Activated CD4-positive, alpha-beta memory T cell treated with anti-CD3 and anti-CD28 coated beads for 36 hours (primary cell): ENCODE measurements around the gene BANP. TPM values are rescaled to one million over a fixed set of nuclear protein-coding genes. Genes with fewer than 3 reads are reported as not detected.
"Not testable (repeated sequence)": the region's sequence is repeated elsewhere in the genome, so short reads cannot be mapped to it uniquely, and the experiment has no call there.

Experiments
- CTCF ChIA-PET: fragments of 350-600 bp; sonication (Branson Sonifier 250); formaldehyde crosslinking; loops from one replicate; lab custom pipeline; 2021; ENCODE audit warnings: antibody characterized with exemption, inconsistent platforms; lab: Charles Lee
- POLR2A ChIA-PET: fragments of 350-600 bp; sonication (Branson Sonifier 250); formaldehyde crosslinking; loops from one replicate; lab custom pipeline; 2021; ENCODE audit warnings: antibody characterized with exemption; lab: Charles Lee
- DNase-seq: peaks from one replicate; pipeline ENCODE4 v3.0.0-alpha.2; 2020
- H3K27ac Mint-ChIP-seq: one replicate; pipeline ENCODE4 v1.8.0; 2021; ENCODE audit warnings: mixed read lengths
- H3K27me3 Mint-ChIP-seq: one replicate; pipeline ENCODE4 v1.8.0; 2021; ENCODE audit warnings: mixed read lengths
- H3K36me3 Mint-ChIP-seq: one replicate; pipeline ENCODE4 v1.8.0; 2021; ENCODE audit warnings: mixed read lengths
- H3K4me1 Mint-ChIP-seq: one replicate; pipeline ENCODE4 v1.8.0; 2021; ENCODE audit warnings: low read depth, mixed read lengths
- H3K4me3 Mint-ChIP-seq: one replicate; pipeline ENCODE4 v1.8.0; 2021; ENCODE audit warnings: mild to moderate bottlenecking, mixed read lengths
- H3K9me3 Mint-ChIP-seq: one replicate; pipeline ENCODE4 v1.8.0; 2021; ENCODE audit warnings: mixed read lengths
- intact Hi-C: fragments of 100-400 bp; cut with micrococcal nuclease; formaldehyde crosslinking; loops from one replicate; pipeline ENCODE4 v1.15.1; 2023
- total RNA-seq, 2 experiments: library from RNA; stranded (reverse); gene quantifications; one replicate each; pipeline ENCODE4 v1.2.3, GENCODE V29; 2021

Gene BANP
- total RNA-seq, 2 experiments from 2014 or later = 29.6 to 30.6 TPM

- intact Hi-C loops = no loop called here
- DNase-seq = no peak
- no peaks in the 10 kb centered on the region for H3K4me1 Mint-ChIP-seq
- no peak overlapping the region for H3K4me3 Mint-ChIP-seq
- H3K9me3 Mint-ChIP-seq = no peaks in the 10 kb centered on the region
- H3K36me3 Mint-ChIP-seq = peaks cover 18% of the 10 kb centered on the region
- no peak overlapping the region for H3K27ac Mint-ChIP-seq
- ChIA-PET POLR2A (no interaction called here), CTCF (no interaction called here)
- H3K27me3 Mint-ChIP-seq = no peaks in the 10 kb centered on the region
Measured at GRCh38 chr16:88045820-88046303, 94.6 kb downstream of the BANP start.

GRCh38 chr16:88047462-88047861 is 96.2 kb downstream of the BANP start:
- no peak overlapping the region for H3K4me3 Mint-ChIP-seq
- H3K27me3 Mint-ChIP-seq = no peaks in the 10 kb centered on the region
- no peaks in the 10 kb centered on the region for H3K9me3 Mint-ChIP-seq
- no peak for DNase-seq
- ChIA-PET POLR2A (no interaction called here), CTCF (no interaction called here)
- H3K36me3 Mint-ChIP-seq = peaks cover 18% of the 10 kb centered on the region
- no peak overlapping the region for H3K27ac Mint-ChIP-seq
- H3K4me1 Mint-ChIP-seq = no peaks in the 10 kb centered on the region
- intact Hi-C loops = no loop called here

GRCh38 chr16:88048985-88049384 is 97.8 kb downstream of the BANP start:
- Mint-ChIP-seq H3K36me3 (peaks cover 18% of the 10 kb centered on the region), H3K4me1 (no peaks in the 10 kb centered on the region), H3K27ac (no peak overlapping the region), H3K27me3 (no peaks in the 10 kb centered on the region), H3K9me3 (no peaks in the 10 kb centered on the region), H3K4me3 (no peak overlapping the region)
- POLR2A ChIA-PET = no interaction called here
- intact Hi-C loops = no loop called here
- CTCF ChIA-PET = no interaction called here
- no peak for DNase-seq

GRCh38 chr16:88049561-88050545 is 98.6 kb downstream of the BANP start:
- Mint-ChIP-seq H3K4me1 (no peaks in the 10 kb centered on the region), H3K27ac (no peak overlapping the region), H3K4me3 (no peak overlapping the region), H3K9me3 (no peaks in the 10 kb centered on the region), H3K27me3 (no peaks in the 10 kb centered on the region), H3K36me3 (peaks cover 18% of the 10 kb centered on the region)
- ChIA-PET CTCF (no interaction called here), POLR2A (no interaction called here)
- intact Hi-C loops = no loop called here
- DNase-seq = no peak

- POLR2A ChIA-PET = no interaction called here
- CTCF ChIA-PET = no interaction called here
- H3K36me3 Mint-ChIP-seq = peaks cover 18% of the 10 kb centered on the region
Measured at GRCh38 chr16:88050952-88051660, 99.9 kb downstream of the BANP start.

GRCh38 chr16:88052661-88053060 is 101.4 kb downstream of the BANP start:
- Mint-ChIP-seq H3K27ac (no peak overlapping the region), H3K4me3 (no peak overlapping the region), H3K4me1 (no peaks in the 10 kb centered on the region), H3K27me3 (no peaks in the 10 kb centered on the region), H3K36me3 (peaks cover 18% of the 10 kb centered on the region), H3K9me3 (no peaks in the 10 kb centered on the region)
- intact Hi-C loops = no loop called here
- DNase-seq = no peak
- ChIA-PET POLR2A (no interaction called here), CTCF (no interaction called here)

More at GRCh38 chr16:88050952-88051660, 99.9 kb downstream of the BANP start:
- H3K9me3 Mint-ChIP-seq = no peaks in the 10 kb centered on the region
- H3K27me3 Mint-ChIP-seq = no peaks in the 10 kb centered on the region
- intact Hi-C loops = no loop called here
- H3K4me3 Mint-ChIP-seq = no peak overlapping the region
- no peaks in the 10 kb centered on the region for H3K4me1 Mint-ChIP-seq
- DNase-seq = no peak
- no peak overlapping the region for H3K27ac Mint-ChIP-seq

GRCh38 chr16:88053479-88053878 is 102.2 kb downstream of the BANP start:
- POLR2A ChIA-PET, H3K9me3 Mint-ChIP-seq, CTCF ChIA-PET, H3K4me1 Mint-ChIP-seq, H3K27ac Mint-ChIP-seq, intact Hi-C loops, H3K4me3 Mint-ChIP-seq, DNase-seq, H3K27me3 Mint-ChIP-seq: not testable (repeated sequence)
- peaks cover 13% of the 10 kb centered on the region for H3K36me3 Mint-ChIP-seq

GRCh38 chr16:88055356-88055755 is 104.1 kb downstream of the BANP start:
- no peaks in the 10 kb centered on the region for H3K4me1 Mint-ChIP-seq
- intact Hi-C loops = no loop called here
- no peak overlapping the region for H3K4me3 Mint-ChIP-seq
- POLR2A ChIA-PET = interaction anchor here (1.2 kb wide), 1 partner anchor 103 kb away, joined by 3 read pairs; no protein-coding TSS in a partner anchor
- peaks cover 3% of the 10 kb centered on the region for H3K36me3 Mint-ChIP-seq
- DNase-seq = no peak
- no peaks in the 10 kb centered on the region for H3K27me3 Mint-ChIP-seq
- CTCF ChIA-PET = interaction anchor here (1.4 kb wide), 1 partner anchor 276 kb away, joined by 4 read pairs; no protein-coding TSS in a partner anchor
- no peaks in the 10 kb centered on the region for H3K9me3 Mint-ChIP-seq
- no peak overlapping the region for H3K27ac Mint-ChIP-seq

GRCh38 chr16:88056212-88056611 is 105.0 kb downstream of the BANP start:
- intact Hi-C loops = no loop called here
- CTCF ChIA-PET = interaction anchor here (1.4 kb wide), 1 partner anchor 277 kb away, joined by 4 read pairs; no protein-coding TSS in a partner anchor
- Mint-ChIP-seq H3K36me3 (peaks cover 4% of the 10 kb centered on the region), H3K27ac (no peak overlapping the region), H3K4me3 (no peak overlapping the region), H3K27me3 (no peaks in the 10 kb centered on the region), H3K4me1 (no peaks in the 10 kb centered on the region), H3K9me3 (no peaks in the 10 kb centered on the region)
- no peak for DNase-seq
- POLR2A ChIA-PET = no interaction called here

- DNase-seq = no peak
- CTCF ChIA-PET = no interaction called here
- intact Hi-C loops = no loop called here
- POLR2A ChIA-PET = no interaction called here
- Mint-ChIP-seq H3K27ac (no peak overlapping the region), H3K27me3 (no peaks in the 10 kb centered on the region), H3K9me3 (no peaks in the 10 kb centered on the region), H3K4me1 (no peaks in the 10 kb centered on the region), H3K36me3 (peaks cover 4% of the 10 kb centered on the region), H3K4me3 (no peak overlapping the region)
Measured at GRCh38 chr16:88057656-88058055, 106.4 kb downstream of the BANP start.

- DNase-seq = no peak
- H3K9me3 Mint-ChIP-seq = no peaks in the 10 kb centered on the region
- H3K36me3 Mint-ChIP-seq = peaks cover 8% of the 10 kb centered on the region
- no peak overlapping the region for H3K27ac Mint-ChIP-seq
- intact Hi-C loops = no loop called here
- ChIA-PET CTCF (no interaction called here), POLR2A (no interaction called here)
- H3K4me3 Mint-ChIP-seq = no peak overlapping the region
- H3K27me3 Mint-ChIP-seq = no peaks in the 10 kb centered on the region
- no peaks in the 10 kb centered on the region for H3K4me1 Mint-ChIP-seq
Measured at GRCh38 chr16:88058136-88058535, 106.9 kb downstream of the BANP start.

- Mint-ChIP-seq H3K4me1 (no peaks in the 10 kb centered on the region), H3K4me3 (no peak overlapping the region), H3K27me3 (no peaks in the 10 kb centered on the region), H3K36me3 (peaks cover 8% of the 10 kb centered on the region), H3K27ac (no peak overlapping the region), H3K9me3 (no peaks in the 10 kb centered on the region)
- no peak for DNase-seq
- POLR2A ChIA-PET = no interaction called here
- intact Hi-C loops = no loop called here
- CTCF ChIA-PET = no interaction called here
Measured at GRCh38 chr16:88058817-88059216, 107.6 kb downstream of the BANP start.
